NCI-H748 (cell line): ENCODE data around the gene GRID2.

Experiments
- DNase-seq: peaks from one replicate; lab custom pipeline; 2025; ENCODE audit not compliant: unreplicated experiment; lab: John Stamatoyannopoulos, UW

The GRID2 gene

GRCh38 chr4:92521941-92522340 lies 218.2 kb downstream of the GRID2 start:
- no peak for DNase-seq

GRCh38 chr4:92522356-92522755 lies 218.6 kb downstream of the GRID2 start:
- DNase-seq, result no peak

- no peak for DNase-seq
Measured at GRCh38 chr4:92524131-92524530, 220.4 kb downstream of the GRID2 start.

DNA sequence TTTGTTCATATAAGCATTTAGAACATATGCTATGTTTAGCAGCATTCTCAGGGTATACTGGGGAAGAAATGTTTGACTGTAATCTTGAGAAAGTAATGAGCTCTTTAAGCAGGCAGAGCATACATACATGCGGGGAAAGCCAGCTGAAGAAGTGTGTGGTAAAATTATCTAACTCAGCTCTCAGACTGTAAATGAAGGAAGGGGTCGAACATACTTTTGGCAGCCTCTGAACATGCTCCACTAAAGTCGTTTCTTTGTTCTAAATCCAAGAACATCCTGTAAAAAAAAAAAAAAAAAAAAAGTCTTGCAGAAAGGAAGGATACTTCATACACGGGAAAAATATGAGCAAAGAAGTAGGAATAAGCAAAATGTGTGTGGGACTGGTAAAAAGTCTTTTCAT lies 224.8 kb downstream of the GRID2 start:
- no peak for DNase-seq

DNA sequence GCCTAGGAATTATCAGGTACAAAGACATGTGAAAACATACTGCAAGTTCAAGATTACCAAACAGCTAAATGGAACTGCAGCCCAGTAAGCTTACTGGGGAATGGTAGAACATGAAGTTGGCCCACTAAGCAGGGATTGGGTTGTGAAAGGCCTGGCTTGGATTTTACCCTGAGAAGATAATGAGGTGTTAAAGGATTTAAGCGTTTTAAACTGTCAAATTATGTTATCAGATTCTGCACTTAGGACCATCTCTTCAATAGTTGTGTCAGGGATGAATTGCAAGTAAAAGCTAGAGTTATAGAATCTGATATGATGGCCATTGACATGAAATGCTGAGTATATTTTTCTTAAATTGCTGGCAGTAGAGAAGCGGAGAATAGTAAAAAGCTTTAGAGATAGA lies 225.7 kb downstream of the GRID2 start:
- DNase-seq, result no peak

DNA sequence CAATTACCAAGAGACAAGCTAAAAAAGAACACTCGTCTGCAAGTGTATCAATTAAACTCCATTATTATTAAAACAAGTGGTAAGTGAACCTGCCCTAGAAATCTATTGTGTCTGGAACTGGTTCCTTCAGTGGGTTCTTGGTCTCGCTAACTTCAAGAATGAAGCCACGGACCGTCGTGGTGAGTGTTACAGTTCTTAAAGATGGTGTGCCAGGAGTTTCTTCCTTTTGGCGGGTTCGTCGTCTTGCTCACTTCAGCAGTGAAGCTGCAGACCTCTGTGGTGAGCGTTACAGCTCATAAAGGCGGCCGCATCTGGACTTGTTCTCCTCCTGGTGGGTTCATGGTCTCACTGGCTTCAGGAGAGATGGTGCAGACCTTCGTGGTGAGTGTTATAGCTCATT lies 231.8 kb downstream of the GRID2 start:
- no peak for DNase-seq

DNA sequence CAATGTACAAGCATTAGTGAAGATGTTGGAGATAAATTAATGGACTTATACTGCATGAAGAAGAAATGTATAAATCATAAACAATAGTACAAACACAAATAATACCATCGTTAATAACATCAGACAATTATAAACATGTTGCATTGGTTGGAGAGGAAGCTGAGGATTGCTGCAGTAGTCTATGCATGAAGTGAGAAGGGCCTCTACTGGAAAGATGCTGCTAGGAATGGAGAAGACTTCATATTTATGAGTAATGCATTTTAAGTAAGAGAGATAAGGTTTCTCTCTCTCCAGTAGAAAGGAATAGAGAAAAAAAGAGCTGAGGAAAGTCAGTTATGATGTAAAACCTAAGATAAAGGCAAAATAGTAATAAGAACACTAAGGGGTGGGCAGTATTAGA lies 247.8 kb downstream of the GRID2 start:
- DNase-seq, result no peak

GRCh38 chr4:92566269-92566668 lies 262.5 kb downstream of the GRID2 start:
- no peak for DNase-seq

GRCh38 chr4:92580816-92581215 lies 277.1 kb downstream of the GRID2 start:
- DNase-seq, result no peak

DNA sequence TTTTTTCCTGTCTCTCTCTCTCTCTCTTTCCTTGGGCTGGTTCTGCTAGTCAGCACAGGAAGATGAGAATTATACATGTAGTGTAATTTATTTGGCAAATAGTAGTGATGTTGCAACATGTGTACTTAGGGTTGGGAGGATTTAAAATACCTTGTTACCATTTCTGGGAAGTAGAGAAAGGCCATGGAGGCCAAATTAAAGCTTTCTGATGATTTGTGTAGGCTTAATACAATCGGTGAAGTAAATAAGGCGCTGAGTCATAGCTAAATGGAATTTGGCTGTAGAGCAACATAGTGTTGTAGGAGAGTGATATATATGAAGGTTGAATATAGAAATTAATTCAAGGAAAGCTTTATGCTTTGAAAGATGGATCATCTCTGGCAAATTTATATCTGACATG lies 295.3 kb downstream of the GRID2 start:
- DNase-seq, result no peak

- no peak for DNase-seq
Measured at GRCh38 chr4:92600638-92601037, 296.9 kb downstream of the GRID2 start.

DNA sequence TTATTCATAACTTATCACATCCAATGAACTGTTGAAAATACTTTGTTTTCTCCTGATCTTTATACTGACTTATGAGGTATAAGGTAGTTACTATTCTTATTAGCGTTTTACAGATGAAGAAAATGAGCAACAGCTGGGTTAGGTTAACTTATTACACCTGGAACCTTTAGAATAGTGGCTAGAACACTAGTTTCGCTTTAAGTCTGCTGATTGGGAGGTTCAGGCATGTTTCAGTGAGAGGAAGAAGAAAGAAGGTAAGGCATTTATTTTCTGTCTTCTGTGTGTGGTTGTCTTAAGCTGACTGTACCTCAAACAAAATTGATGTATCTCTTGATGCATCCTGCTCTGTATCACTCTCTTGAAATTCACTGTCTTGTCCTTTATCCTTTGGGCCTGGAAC lies 302.5 kb downstream of the GRID2 start:
- no peak for DNase-seq

GRCh38 chr4:92615049-92615448 lies 311.3 kb downstream of the GRID2 start:
- no peak for DNase-seq

GRCh38 chr4:92618968-92619367 lies 315.2 kb downstream of the GRID2 start:
- DNase-seq, result no peak

DNA sequence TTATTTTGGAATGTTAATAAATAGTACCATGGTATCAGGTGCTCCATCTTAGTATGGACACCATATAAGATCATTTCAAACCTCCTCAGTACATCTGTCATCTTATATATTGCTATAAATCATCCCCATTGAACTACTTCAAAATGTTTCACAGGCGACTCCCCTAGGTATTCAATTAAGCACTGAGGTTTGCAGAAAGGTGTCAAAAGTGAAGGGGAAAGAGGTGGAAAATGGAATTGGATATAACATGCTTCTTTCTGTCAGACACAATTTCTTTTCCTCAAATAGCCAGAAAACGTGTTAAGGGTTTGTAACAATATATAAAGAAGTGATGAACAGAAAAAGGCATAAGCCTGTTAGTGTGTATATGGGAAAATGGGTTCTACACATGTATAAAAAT lies 325.5 kb downstream of the GRID2 start:
- no peak for DNase-seq

DNA sequence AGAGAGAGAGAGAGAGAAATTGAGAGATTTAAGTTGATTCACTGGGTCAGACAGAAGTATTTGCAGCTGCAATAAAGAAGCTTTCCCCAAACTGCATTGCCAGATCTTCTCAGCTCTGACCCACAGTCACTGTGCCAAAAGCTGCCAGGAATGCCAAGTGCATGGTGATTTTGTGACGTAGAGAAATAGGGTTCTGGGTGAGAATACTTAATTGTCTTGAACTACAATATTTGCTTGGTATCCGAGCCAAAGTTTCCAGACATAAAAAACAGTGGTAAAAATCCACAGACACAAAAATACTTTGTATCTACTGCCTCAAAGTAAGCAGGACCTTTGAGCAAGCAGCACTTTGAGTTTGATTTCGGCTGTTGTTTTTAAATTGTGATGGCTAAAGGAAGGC lies 331.1 kb downstream of the GRID2 start:
- no peak for DNase-seq

- no peak for DNase-seq
Measured at GRCh38 chr4:92636038-92636806, 332.5 kb downstream of the GRID2 start.

- no peak for DNase-seq
Measured at GRCh38 chr4:92641409-92641808, 337.6 kb downstream of the GRID2 start.

DNA sequence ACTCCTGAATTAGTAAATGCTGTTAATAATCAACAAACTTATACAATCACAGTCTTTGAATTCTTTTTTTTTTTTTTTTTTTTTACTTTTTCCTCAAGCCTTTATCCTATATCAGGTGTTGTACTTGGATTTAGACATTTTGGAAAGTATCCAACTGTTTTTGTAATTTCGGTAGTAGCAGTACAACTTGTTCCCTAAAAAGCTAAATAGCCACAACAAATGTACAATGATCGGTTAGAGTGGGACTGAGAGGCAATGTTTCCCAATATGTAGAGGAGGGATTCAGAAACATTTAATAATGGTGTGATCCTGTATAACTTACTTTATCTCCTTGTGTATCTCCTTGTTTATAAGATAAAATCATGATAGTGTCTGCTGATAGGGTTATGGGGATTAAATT lies 343.1 kb downstream of the GRID2 start:
- no peak for DNase-seq

DNA sequence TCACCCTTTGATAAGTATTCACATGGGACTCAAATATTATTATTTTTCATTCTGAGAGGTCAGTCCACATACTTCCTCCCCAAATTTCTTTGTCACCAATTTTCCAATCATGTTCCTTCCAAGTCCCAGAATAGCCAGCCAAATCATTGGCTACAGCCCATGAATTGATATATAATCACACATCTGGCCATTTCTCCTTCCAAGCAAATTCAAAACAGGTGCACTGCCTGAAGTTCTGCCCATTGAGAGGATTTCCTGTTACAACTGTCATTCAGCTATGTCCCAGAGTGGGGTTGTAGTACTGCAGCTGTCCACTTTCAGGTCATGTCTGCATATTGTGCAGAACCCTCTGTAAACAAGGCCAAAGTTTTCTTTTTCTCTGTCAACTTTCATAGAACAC lies 347.8 kb downstream of the GRID2 start:
- DNase-seq, result no peak

DNA sequence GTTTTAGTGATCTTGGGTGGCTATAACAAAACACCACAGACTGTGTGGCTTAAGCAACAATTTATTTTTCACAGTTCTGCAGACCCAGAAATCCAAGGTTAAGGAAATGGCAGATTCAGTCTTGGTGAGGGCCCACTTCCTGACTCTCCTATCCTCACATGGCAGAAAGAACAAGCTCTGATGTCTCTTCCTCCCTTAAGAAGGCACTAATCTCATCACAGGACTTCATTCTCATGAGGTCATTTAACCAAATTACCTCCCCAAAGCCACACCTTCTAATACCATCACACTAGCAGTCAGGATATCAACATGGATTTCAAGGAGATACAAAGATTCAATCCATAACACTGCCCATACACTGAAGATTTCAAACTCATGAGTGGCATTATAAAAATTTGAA lies 350.3 kb downstream of the GRID2 start:
- no peak for DNase-seq

DNA sequence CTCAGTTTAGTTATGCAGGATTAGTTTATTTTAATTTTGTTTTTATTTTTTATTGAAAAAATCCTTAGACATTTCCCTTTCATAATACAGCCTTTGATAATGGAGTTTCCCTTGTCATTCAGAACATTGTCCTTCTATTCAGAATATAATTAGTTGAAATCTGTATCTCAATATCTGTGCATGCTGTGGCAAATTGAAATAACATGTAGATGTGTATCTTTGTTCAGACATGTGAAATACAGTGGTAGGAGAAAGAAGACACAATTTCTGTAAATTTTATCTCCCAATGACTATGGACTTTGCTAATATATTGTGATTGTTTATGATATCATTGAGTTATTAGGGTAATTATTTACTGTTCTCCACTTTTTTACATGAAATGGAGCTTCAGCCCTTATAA lies 353.9 kb downstream of the GRID2 start:
- DNase-seq, result no peak

DNA sequence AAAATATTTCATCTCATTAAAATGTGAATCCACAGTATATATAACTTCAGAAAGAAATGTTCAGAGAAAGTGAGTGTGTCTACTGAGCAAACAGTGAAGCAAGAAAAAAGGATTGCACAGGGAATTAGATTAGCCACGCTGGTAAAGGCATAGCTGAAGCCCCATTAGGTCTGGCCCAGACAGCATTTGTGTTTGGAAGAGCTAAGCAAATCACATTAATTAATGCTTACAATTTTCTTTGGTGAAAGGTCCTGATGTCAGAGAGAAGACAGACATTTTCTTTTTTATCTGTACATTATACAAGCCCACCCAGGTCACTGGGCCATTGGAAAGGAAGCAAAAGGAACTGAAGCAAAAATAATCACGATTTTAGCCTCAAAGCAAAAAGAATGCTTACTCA lies 354.6 kb downstream of the GRID2 start:
- DNase-seq, result no peak
